ENCODE data around the gene PUM2. TPM values are rescaled to one million over a fixed set of nuclear protein-coding genes. Genes with fewer than 3 reads are reported as not detected.

PUM2 gene
- total RNA-seq, 5 donors from 2014 or later (not counting 1 experiment from before 2014, with no cell fraction given) = 128 to 154 (median 138) TPM

GRCh38 chr2:20213651-20214565 lies 136.7 kb downstream of the PUM2 start:
- no peak for DNase-seq
- CTCF ChIA-PET = no interaction called here
- Histone ChIP-seq H3K27ac (ENCODE audit: low read length) (no peak overlapping the region), H3K36me3 (ENCODE audit: control insufficient read depth in 2 of 2, extremely low read depth in 1 of 2, insufficient read depth in 1 of 2, low read length in 1 of 2) (no peaks in the 10 kb centered on the region), H3K9me3 (no peaks in the 10 kb centered on the region), H3K27me3 (replicated peaks in 1 of 2; ENCODE audit: control insufficient read depth in 2 of 2, extremely low read depth in 1 of 2, insufficient read depth in 2 of 2, low read length in 1 of 2) (peaks cover 0 to 48% of the 10 kb centered on the region in 2 experiments), H3K4me1 (ENCODE audit: control insufficient read depth in 1 of 2, extremely low read depth in 1 of 2, insufficient read depth in 2 of 2, low read length in 2 of 2) (no peaks in the 10 kb centered on the region), H3K4me3 (ENCODE audit: control insufficient read depth in 1 of 2, extremely low read depth in 1 of 2, low read length in 1 of 2) (no peak overlapping the region)
- no peak overlapping the region for H3K4me3 Mint-ChIP-seq
- no peak overlapping the region for H3K27ac Mint-ChIP-seq
- POLR2A ChIA-PET = no interaction called here
- ATAC-seq (replicated peaks in 1 of 4) = no peak
- no peaks in the 10 kb centered on the region for H3K9me3 Mint-ChIP-seq
- peaks cover 5 to 7% of the 10 kb centered on the region in 2 donors for H3K27me3 Mint-ChIP-seq
- no peaks in the 10 kb centered on the region for H3K36me3 Mint-ChIP-seq
- H3K4me1 Mint-ChIP-seq = no peaks in the 10 kb centered on the region
- WGBS (ENCODE audit: insufficient coverage) = 71% methylated on average over 5 of the region's 9 CpGs

- Histone ChIP-seq H3K27me3 (replicated peaks in 1 of 2; ENCODE audit: control insufficient read depth in 2 of 2, extremely low read depth in 1 of 2, insufficient read depth in 2 of 2, low read length in 1 of 2) (peaks cover 0 to 39% of the 10 kb centered on the region in 2 experiments), H3K4me3 (ENCODE audit: control insufficient read depth in 1 of 2, extremely low read depth in 1 of 2, low read length in 1 of 2) (no peak overlapping the region), H3K4me1 (ENCODE audit: control insufficient read depth in 1 of 2, extremely low read depth in 1 of 2, insufficient read depth in 2 of 2, low read length in 2 of 2) (no peaks in the 10 kb centered on the region), H3K9me3 (no peaks in the 10 kb centered on the region), H3K27ac (ENCODE audit: low read length) (no peak overlapping the region), H3K36me3 (ENCODE audit: control insufficient read depth in 2 of 2, extremely low read depth in 1 of 2, insufficient read depth in 1 of 2, low read length in 1 of 2) (no peaks in the 10 kb centered on the region)
- Mint-ChIP-seq H3K4me3 (no peak overlapping the region), H3K36me3 (no peaks in the 10 kb centered on the region), H3K4me1 (no peaks in the 10 kb centered on the region), H3K27me3 (peaks cover 0 to 4% of the 10 kb centered on the region in 2 donors), H3K27ac (no peak overlapping the region), H3K9me3 (no peaks in the 10 kb centered on the region)
- no peak for ATAC-seq (replicated peaks in 1 of 4)
- 81% methylated on average over 10 of the region's 16 CpGs for WGBS (ENCODE audit: insufficient coverage)
- ChIA-PET POLR2A (no interaction called here), CTCF (no interaction called here)
- no peak for DNase-seq
Observed at GRCh38 chr2:20212871-20213503, 137.7 kb downstream of the PUM2 start.

- Histone ChIP-seq H3K9me3 (no peaks in the 10 kb centered on the region), H3K27ac (ENCODE audit: low read length) (no peak overlapping the region), H3K4me3 (ENCODE audit: control insufficient read depth in 1 of 2, extremely low read depth in 1 of 2, low read length in 1 of 2) (no peak overlapping the region), H3K36me3 (ENCODE audit: control insufficient read depth in 2 of 2, extremely low read depth in 1 of 2, insufficient read depth in 1 of 2, low read length in 1 of 2) (no peaks in the 10 kb centered on the region), H3K27me3 (replicated peaks in 1 of 2; ENCODE audit: control insufficient read depth in 2 of 2, extremely low read depth in 1 of 2, insufficient read depth in 2 of 2, low read length in 1 of 2) (peaks cover 0 to 33% of the 10 kb centered on the region in 2 experiments), H3K4me1 (ENCODE audit: control insufficient read depth in 1 of 2, extremely low read depth in 1 of 2, insufficient read depth in 2 of 2, low read length in 2 of 2) (no peaks in the 10 kb centered on the region)
- CTCF ChIA-PET = no interaction called here
- no peaks in the 10 kb centered on the region for H3K36me3 Mint-ChIP-seq
- POLR2A ChIA-PET = no interaction called here
- H3K4me3 Mint-ChIP-seq = no peak overlapping the region
- H3K27ac Mint-ChIP-seq = no peak overlapping the region
- ATAC-seq (replicated peaks in 1 of 4) = no peak
- no peaks in the 10 kb centered on the region for H3K9me3 Mint-ChIP-seq
- H3K4me1 Mint-ChIP-seq = no peaks in the 10 kb centered on the region
- no peak for DNase-seq
- peaks cover 0 to 2% of the 10 kb centered on the region in 2 donors for H3K27me3 Mint-ChIP-seq
- 66% methylated on average over 9 of the region's 11 CpGs for WGBS (ENCODE audit: insufficient coverage)
Observed at GRCh38 chr2:20212459-20212870, 138.2 kb downstream of the PUM2 start.

GRCh38 chr2:20211860-20212458 lies 138.7 kb downstream of the PUM2 start:
- DNase-seq = no peak
- CTCF ChIA-PET = no interaction called here

GRCh38 chr2:20211420-20211819 lies 139.2 kb downstream of the PUM2 start:
- Histone ChIP-seq H3K27ac (ENCODE audit: low read length) (no peak overlapping the region), H3K27me3 (replicated peaks in 1 of 2; ENCODE audit: control insufficient read depth in 2 of 2, extremely low read depth in 1 of 2, insufficient read depth in 2 of 2, low read length in 1 of 2) (peaks cover 0 to 23% of the 10 kb centered on the region in 2 experiments), H3K36me3 (ENCODE audit: control insufficient read depth in 2 of 2, extremely low read depth in 1 of 2, insufficient read depth in 1 of 2, low read length in 1 of 2) (no peaks in the 10 kb centered on the region), H3K4me1 (ENCODE audit: control insufficient read depth in 1 of 2, extremely low read depth in 1 of 2, insufficient read depth in 2 of 2, low read length in 2 of 2) (no peaks in the 10 kb centered on the region), H3K4me3 (ENCODE audit: control insufficient read depth in 1 of 2, extremely low read depth in 1 of 2, low read length in 1 of 2) (no peak overlapping the region), H3K9me3 (no peaks in the 10 kb centered on the region)
- Mint-ChIP-seq H3K27ac (no peak overlapping the region), H3K4me1 (no peaks in the 10 kb centered on the region), H3K4me3 (no peak overlapping the region), H3K36me3 (no peaks in the 10 kb centered on the region), H3K9me3 (no peaks in the 10 kb centered on the region), H3K27me3 (peaks cover 0 to 2% of the 10 kb centered on the region in 2 donors)
- POLR2A ChIA-PET = no interaction called here
- DNase-seq (no peak), ATAC-seq (replicated peaks in 1 of 4) (no peak)
- WGBS (ENCODE audit: insufficient coverage) = 83% methylated on average over 8 of the region's 12 CpGs
- CTCF ChIA-PET = no interaction called here

More at GRCh38 chr2:20211860-20212458, 138.7 kb downstream of the PUM2 start:
- H3K4me1 ChIP-seq (ENCODE audit: control insufficient read depth in 1 of 2, extremely low read depth in 1 of 2, insufficient read depth in 2 of 2, low read length in 2 of 2) = no peaks in the 10 kb centered on the region
- H3K4me1 Mint-ChIP-seq = no peaks in the 10 kb centered on the region
- no peak overlapping the region for H3K4me3 ChIP-seq (ENCODE audit: control insufficient read depth in 1 of 2, extremely low read depth in 1 of 2, low read length in 1 of 2)
- peaks cover 0 to 2% of the 10 kb centered on the region in 2 donors for H3K27me3 Mint-ChIP-seq
- no peak overlapping the region for H3K4me3 Mint-ChIP-seq
- H3K27ac ChIP-seq (ENCODE audit: low read length) = no peak overlapping the region
- POLR2A ChIA-PET = no interaction called here
- peaks cover 0 to 28% of the 10 kb centered on the region in 2 experiments for H3K27me3 ChIP-seq (replicated peaks in 1 of 2; ENCODE audit: control insufficient read depth in 2 of 2, extremely low read depth in 1 of 2, insufficient read depth in 2 of 2, low read length in 1 of 2)
- no peaks in the 10 kb centered on the region for H3K9me3 ChIP-seq
- no peaks in the 10 kb centered on the region for H3K9me3 Mint-ChIP-seq
- H3K36me3 ChIP-seq (ENCODE audit: control insufficient read depth in 2 of 2, extremely low read depth in 1 of 2, insufficient read depth in 1 of 2, low read length in 1 of 2) = no peaks in the 10 kb centered on the region
- ATAC-seq (replicated peaks in 1 of 4) = no peak
- WGBS (ENCODE audit: insufficient coverage) = 80% methylated on average over 12 of the region's 14 CpGs
- H3K36me3 Mint-ChIP-seq = no peaks in the 10 kb centered on the region
- H3K27ac Mint-ChIP-seq = no peak overlapping the region

GRCh38 chr2:20210462-20210861 lies 140.2 kb downstream of the PUM2 start:
- Histone ChIP-seq H3K4me1 (ENCODE audit: control insufficient read depth in 1 of 2, extremely low read depth in 1 of 2, insufficient read depth in 2 of 2, low read length in 2 of 2) (no peaks in the 10 kb centered on the region), H3K27me3 (replicated peaks in 1 of 2; ENCODE audit: control insufficient read depth in 2 of 2, extremely low read depth in 1 of 2, insufficient read depth in 2 of 2, low read length in 1 of 2) (peaks cover 0 to 23% of the 10 kb centered on the region in 2 experiments), H3K36me3 (ENCODE audit: control insufficient read depth in 2 of 2, extremely low read depth in 1 of 2, insufficient read depth in 1 of 2, low read length in 1 of 2) (no peaks in the 10 kb centered on the region), H3K27ac (ENCODE audit: low read length) (no peak overlapping the region), H3K4me3 (ENCODE audit: control insufficient read depth in 1 of 2, extremely low read depth in 1 of 2, low read length in 1 of 2) (no peak overlapping the region), H3K9me3 (no peaks in the 10 kb centered on the region)
- Mint-ChIP-seq H3K9me3 (no peaks in the 10 kb centered on the region), H3K4me1 (no peaks in the 10 kb centered on the region), H3K27me3 (peaks cover 0 to 2% of the 10 kb centered on the region in 2 donors), H3K36me3 (no peaks in the 10 kb centered on the region), H3K4me3 (no peak overlapping the region), H3K27ac (no peak overlapping the region)
- CTCF ChIA-PET = no interaction called here
- no peak for DNase-seq
- WGBS (ENCODE audit: insufficient coverage) = 31% methylated on average over 6 of the region's 8 CpGs
- POLR2A ChIA-PET = no interaction called here
- no peak for ATAC-seq (replicated peaks in 1 of 4)
